Measurements from ENCODE around the gene HDAC1. TPM values are rescaled to one million over a fixed set of nuclear protein-coding genes. Genes with fewer than 3 reads are reported as not detected.

The HDAC1 gene
- total and polyA plus RNA-seq, 2 of the 13 experiments (the other 11 are each of a cell fraction or from before 2014, with no cell fraction given), result 93.5 to 189 TPM

DNA sequence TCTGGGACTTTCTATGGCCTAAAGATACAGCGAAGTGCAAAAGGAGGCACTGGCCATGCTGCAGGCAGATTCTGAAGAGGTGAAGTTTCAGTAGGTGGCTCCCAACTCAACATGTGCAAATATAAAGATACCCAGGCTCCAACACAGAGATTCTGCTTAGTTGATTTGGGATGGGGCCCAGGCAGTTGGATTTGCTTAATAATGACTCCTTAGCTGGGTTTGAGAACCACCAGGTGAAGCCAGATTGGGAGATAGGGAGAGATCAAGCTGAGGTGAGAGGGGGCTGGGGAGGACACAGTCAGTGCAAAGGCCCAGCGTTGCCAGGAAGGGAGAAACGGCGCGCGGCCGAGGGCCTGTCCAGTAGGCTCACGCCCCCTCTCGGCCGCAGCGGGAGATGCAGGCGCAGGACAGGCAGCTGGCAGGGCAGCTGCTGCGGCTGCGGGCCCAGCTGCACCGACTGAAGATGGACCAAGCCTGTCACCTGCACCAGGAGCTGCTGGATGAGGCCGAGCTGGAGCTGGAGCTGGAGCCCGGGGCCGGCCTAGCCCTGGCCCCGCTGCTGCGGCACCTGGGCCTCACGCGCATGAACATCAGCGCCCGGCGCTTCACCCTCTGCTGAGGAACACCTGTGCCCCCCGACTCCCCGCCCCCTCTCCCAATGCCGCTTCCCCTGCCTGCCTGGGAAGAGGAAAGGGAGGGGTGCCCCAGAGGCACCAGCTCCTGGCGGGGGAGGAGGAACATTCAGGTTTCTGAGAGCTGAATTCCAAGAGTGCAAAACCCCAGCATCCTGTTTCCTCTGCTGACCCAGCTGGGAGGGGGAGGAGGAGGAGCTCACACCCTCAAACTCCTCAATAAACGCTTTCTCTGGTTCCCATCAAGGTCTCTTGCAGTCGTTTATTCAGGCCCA is 43.6 kb upstream of the HDAC1 start (continued):
- no peak for TF ChIP-seq TBX3 (IDR thresholded peaks at IDR 0.05; ENCODE audit: borderline replicate concordance)
- TF ChIP-seq ZFP41 (CRISPR knock-in tag; IDR thresholded peaks at IDR 0.05; ENCODE audit: borderline replicate concordance), result no peak
- peak; percentile 37; the same call in 1 of the 2 replicates for TF ChIP-seq ZSCAN29 (CRISPR knock-in tag; conservative IDR thresholded peaks at IDR 0.05)
- peak; percentile 76; the same call in 1 of the 2 replicates for TF ChIP-seq DNMT1 (CRISPR knock-in tag; IDR thresholded peaks at IDR 0.05)
- peak; percentile 54; the same call in 1 of the 2 replicates for TF ChIP-seq MIER3 (CRISPR knock-in tag; IDR thresholded peaks at IDR 0.05; ENCODE audit: borderline replicate concordance)
- TF ChIP-seq, protein P1, sequence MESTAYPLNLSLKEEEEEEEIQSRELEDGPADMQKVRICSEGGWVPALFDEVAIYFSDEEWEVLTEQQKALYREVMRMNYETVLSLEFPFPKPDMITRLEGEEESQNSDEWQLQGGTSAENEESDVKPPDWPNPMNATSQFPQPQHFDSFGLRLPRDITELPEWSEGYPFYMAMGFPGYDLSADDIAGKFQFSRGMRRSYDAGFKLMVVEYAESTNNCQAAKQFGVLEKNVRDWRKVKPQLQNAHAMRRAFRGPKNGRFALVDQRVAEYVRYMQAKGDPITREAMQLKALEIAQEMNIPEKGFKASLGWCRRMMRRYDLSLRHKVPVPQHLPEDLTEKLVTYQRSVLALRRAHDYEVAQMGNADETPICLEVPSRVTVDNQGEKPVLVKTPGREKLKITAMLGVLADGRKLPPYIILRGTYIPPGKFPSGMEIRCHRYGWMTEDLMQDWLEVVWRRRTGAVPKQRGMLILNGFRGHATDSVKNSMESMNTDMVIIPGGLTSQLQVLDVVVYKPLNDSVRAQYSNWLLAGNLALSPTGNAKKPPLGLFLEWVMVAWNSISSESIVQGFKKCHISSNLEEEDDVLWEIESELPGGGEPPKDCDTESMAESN (CRISPR knock-in tag; conservative IDR thresholded peaks at IDR 0.05), result no peak
- TF ChIP-seq ISL2 (CRISPR knock-in tag; IDR thresholded peaks at IDR 0.05), result no peak
- TF ChIP-seq ZNF761 (CRISPR knock-in tag; conservative IDR thresholded peaks at IDR 0.05), result no peak
- peak; percentile 56 for TF ChIP-seq HDAC1 (CRISPR knock-in tag; IDR thresholded peaks at IDR 0.05)
- TF ChIP-seq BRCA1 (CRISPR knock-in tag; IDR thresholded peaks at IDR 0.05), result no peak
- peak; percentile 54; the same call in 1 of the 2 replicates for TF ChIP-seq THAP11 (CRISPR knock-in tag; IDR thresholded peaks at IDR 0.05)
- no peak; the same call in 1 of the 2 replicates for TF ChIP-seq ZNF460 (CRISPR knock-in tag; IDR thresholded peaks at IDR 0.05; ENCODE audit: borderline replicate concordance)
- TF ChIP-seq, protein P2, sequence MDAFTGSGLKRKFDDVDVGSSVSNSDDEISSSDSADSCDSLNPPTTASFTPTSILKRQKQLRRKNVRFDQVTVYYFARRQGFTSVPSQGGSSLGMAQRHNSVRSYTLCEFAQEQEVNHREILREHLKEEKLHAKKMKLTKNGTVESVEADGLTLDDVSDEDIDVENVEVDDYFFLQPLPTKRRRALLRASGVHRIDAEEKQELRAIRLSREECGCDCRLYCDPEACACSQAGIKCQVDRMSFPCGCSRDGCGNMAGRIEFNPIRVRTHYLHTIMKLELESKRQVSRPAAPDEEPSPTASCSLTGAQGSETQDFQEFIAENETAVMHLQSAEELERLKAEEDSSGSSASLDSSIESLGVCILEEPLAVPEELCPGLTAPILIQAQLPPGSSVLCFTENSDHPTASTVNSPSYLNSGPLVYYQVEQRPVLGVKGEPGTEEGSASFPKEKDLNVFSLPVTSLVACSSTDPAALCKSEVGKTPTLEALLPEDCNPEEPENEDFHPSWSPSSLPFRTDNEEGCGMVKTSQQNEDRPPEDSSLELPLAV (CRISPR knock-in tag; conservative IDR thresholded peaks at IDR 0.05; ENCODE audit: low read depth), result no peak
- TF ChIP-seq SP140L (CRISPR knock-in tag; IDR thresholded peaks at IDR 0.05; ENCODE audit: borderline replicate concordance), result no peak
- TF ChIP-seq, protein P3, sequence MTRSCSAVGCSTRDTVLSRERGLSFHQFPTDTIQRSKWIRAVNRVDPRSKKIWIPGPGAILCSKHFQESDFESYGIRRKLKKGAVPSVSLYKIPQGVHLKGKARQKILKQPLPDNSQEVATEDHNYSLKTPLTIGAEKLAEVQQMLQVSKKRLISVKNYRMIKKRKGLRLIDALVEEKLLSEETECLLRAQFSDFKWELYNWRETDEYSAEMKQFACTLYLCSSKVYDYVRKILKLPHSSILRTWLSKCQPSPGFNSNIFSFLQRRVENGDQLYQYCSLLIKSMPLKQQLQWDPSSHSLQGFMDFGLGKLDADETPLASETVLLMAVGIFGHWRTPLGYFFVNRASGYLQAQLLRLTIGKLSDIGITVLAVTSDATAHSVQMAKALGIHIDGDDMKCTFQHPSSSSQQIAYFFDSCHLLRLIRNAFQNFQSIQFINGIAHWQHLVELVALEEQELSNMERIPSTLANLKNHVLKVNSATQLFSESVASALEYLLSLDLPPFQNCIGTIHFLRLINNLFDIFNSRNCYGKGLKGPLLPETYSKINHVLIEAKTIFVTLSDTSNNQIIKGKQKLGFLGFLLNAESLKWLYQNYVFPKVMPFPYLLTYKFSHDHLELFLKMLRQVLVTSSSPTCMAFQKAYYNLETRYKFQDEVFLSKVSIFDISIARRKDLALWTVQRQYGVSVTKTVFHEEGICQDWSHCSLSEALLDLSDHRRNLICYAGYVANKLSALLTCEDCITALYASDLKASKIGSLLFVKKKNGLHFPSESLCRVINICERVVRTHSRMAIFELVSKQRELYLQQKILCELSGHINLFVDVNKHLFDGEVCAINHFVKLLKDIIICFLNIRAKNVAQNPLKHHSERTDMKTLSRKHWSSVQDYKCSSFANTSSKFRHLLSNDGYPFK (CRISPR knock-in tag; IDR thresholded peaks at IDR 0.05; ENCODE audit: borderline replicate concordance), result no peak

Data from HepG2 (cell line).